GM18502 (cell line): ENCODE data around the gene SHF.
A peak's percentile ranks its signal among the peaks of the same experiment; 100 is the strongest.

Experiments used
- ATAC-seq: cut with Tn5 transposase; IDR thresholded peaks from one replicate; pipeline ENCODE4 v1.9.1; 2021; ENCODE audit warnings: mild to moderate bottlenecking; ENCODE audit not compliant: unreplicated experiment, poor library complexity

Gene SHF

DNA sequence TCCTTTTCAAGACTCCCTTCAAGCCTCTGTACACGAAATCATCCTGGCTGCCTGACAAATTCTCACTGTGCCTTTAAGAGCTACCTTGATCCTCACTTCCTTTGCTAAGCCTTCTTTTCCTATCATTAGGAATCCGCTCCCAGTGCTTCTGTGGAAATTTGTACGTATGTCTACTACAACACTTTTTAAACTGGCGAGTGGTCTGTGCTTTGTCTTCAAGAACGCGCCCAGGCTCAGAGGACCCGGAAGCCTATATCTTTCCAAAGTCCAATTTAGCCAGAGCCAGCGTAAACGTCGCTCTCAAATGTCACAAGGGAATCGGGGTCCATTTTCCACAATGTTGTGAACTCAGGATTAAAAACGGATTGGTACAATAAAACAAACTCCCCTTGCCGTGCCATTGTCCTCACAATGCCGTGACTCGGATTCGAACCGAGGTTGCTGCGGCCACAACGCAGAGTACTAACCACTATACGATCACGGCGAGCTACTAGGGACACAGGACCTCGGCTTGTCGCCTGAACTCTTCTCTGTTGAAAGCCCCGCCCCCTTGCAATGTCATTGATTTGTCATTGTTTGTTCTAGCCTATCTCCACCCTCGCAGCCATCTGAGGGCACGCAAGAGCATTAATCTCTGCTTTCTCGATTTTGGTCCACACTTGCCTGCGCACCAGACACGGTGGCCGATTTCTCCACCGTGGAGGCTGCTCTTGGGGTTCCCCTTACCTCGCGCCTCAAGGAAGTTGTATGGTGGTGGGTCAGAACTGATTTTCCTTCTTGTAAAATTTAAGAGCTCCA, 12.4 kb upstream of the SHF start:
- ATAC-seq, result peak; percentile 50

GRCh38 chr15:45199136-45199810, 11.5 kb upstream of the SHF start:
- no peak for ATAC-seq

DNA sequence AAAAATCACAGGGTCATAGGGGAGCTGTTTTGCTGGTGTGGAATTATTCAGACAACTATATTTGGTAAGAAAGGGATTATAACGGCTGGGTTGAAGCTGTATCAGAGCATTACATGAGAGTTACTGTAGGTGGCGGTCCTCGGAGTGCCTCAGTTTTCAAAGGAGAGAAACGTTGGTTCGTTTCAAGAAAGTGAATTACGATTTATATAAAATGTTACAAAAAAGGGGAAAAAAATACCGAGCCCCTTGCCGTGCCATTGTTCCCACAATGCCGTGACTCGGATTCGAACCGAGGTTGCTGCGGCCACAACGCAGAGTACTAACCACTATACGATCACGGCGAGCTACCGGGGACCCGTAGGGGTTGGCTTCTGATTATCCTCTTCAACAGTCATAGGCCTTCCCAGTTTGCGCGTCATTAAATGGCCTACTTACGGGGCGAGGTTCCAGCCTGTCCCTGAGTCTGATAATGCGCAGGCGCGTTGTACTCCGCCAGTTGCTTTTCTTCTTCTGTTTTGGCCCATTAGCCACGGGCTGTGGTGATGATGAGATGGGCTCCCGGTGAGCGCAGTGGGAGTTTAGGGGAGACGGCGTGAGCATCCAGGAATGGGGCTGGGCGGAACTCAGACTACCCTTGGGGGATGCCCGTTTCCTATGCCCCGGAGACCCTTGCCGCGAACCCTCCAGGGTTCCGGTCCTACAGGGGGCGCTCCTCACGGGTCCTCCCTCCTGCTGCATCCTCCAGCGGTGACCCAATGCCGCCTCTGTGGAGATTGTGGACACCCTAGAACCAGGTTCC, 10.8 kb upstream of the SHF start:
- peak; percentile 60 for ATAC-seq

DNA sequence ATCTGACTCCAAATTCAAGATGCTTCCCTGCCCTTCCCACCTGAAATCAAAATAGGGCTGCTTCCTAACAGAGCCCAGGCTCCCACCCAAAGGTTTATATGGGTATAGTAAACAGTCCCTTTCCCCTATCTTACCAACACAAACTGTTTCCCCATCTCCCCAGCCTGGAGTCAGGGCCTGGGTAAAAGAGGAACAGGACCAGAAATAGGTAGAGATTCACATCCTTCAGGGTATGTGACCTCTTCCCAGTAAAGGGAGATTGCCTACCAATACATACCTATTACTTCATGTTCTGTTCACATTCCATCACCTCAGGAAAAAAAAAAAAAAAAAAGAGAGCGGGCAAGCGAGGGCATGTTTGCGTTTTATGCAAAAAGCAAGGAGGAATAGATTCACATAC, 9.7 kb upstream of the SHF start:
- ATAC-seq, result no peak

- ATAC-seq, result no peak
These were observed 230 bp downstream of the SHF start for GRCh38 chr15:45187578-45187893.

GRCh38 chr15:45186771-45187577, 792 bp downstream of the SHF start:
- no peak for ATAC-seq

DNA sequence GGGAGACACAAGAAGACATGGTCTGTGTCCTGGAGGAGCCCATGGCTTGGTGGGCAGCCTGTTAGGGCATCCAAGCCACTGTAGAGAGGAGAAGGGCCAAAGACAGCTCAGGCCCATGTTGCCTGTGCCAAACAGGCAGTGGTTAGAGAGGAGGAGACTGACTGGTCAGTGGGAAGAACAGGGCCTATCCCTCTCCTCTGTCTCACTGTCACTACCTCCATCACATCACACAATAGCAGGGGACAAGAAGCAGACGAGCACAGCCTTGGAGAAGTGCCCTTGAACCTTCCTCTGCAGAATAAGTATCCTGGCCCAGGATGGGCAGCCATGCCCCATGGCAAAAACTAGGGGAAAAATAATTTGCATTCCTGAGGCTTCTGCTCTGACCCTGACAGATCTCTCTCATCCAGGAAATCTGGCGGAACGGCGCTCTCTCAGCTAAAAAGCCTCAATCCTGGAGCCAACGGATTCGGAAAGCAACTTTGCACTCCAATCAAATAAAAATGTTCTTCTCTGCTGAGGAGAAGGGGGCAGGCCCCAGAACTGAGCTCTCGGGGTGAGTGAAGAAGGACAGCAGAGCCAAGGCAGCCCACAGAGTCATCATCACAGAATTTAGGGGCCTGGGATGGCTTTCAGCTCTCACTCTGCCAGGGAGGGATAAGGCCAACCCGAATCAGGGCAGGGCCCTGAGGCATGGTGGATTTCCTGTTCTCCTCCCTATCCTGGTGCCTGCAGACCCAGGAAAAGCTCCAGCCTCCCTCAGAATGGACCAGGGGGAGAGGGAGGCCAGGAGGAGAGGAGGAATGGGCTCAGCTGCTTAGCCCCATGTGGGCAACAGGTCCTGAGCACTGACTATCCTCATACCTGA, 1.6 kb downstream of the SHF start:
- no peak for ATAC-seq

- no peak for ATAC-seq
These were observed 2.5 kb downstream of the SHF start for GRCh38 chr15:45185069-45185779.

- ATAC-seq, result no peak
These were observed 3.2 kb downstream of the SHF start for GRCh38 chr15:45184562-45185041.

DNA sequence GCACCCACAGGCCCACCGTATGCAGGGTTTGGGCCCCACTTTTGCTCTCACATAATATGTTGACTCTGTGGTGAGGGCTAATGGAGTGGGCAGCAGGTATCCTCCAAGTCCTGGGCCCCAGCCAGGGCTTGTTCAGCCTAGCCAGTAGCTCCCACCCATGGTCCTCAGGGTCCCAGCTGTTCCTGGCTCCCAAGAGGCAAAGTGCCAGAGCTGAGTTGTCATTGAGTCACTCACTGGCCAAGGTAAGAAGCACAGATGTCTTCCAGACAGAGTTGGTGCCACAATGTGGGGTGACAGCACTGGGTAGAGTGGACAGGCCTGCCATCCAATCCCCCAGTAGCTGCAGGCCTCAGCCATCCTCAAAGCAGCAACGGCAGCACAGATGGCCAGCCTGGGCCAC, 4.3 kb downstream of the SHF start:
- ATAC-seq, result no peak

GRCh38 chr15:45182996-45183395, 4.8 kb downstream of the SHF start:
- ATAC-seq, result no peak

GRCh38 chr15:45181491-45182285, 6.1 kb downstream of the SHF start:
- no peak for ATAC-seq

DNA sequence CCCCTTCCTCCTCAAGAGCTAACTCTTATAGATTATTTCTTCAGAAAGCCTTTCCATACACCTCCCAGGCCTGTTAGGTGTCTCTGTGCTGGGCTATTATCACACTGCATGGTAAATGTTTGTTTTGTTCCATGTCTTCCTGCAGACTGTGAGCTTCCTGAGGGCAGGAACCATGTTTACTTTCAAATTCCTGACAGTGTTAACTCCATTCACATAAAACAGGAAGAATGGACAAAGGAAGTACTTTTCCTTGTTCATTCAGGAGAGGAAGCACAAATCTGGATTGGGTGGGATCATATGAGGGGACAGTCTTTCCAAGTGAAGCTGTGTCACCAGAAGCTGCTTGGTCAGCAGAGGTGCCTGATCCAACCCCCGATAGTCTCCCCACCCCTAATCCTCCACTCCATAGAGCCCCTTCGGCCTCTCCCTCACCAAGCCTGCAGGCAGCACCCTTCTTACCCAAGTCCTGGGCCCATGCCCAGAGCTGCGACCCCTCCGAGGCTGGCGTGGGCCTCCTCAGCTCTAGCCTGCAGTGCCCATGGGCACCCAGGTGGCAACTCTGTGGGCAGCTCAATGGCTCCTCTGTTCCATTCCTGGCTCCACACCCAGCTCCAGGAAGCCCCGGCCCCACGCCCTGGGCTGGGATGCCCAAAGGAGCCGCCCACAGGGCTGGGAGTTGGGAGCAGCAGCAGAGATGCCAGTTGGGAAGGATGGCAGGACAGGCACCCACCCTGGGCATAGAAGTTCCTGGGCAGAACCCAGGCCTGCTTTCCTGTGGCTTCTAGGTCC, 6.9 kb downstream of the SHF start:
- ATAC-seq, result no peak

DNA sequence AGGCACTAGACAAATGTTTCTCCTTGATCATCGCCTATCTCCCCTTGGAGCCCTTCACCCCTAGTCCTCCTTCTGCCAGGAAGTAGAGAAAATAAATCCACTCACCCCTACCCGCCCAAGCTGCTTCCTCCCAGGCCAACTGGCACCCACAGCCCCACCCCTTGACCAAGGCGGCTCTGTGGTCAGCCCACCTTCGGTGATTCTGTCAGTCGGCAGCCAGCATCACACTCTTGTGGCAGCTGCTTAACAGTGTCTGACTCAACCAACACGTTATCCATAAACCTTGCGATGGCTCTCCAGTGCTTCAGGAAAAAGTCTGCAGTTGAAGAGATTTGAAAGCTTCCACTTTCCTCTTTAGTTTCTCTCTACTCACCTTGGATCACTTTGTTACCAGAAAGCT, 7.6 kb downstream of the SHF start:
- ATAC-seq, result no peak

- ATAC-seq, result no peak
These were observed 8.4 kb downstream of the SHF start for GRCh38 chr15:45179221-45179985.

GRCh38 chr15:45177285-45177684, 10.5 kb downstream of the SHF start:
- no peak for ATAC-seq

DNA sequence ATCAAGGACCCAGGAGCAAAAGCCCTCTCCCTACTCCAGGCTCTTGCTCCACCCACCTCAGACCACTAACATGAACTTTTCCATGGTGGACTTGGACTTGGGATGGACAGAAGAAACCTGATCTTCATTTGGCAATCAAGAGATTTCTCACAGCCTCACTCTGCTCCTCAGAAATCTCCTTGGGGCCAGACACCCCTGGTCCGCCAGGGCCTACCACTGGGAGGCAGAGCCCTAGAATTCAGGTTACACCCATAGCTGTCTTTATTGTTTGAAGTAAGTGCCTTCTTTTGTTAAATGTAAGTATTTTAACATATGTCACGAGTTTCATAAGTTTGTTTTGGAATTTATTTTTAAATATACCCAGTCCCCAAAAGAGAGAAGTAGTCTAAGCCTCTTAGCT, 13.2 kb downstream of the SHF start:
- ATAC-seq, result no peak
